Tibial nerve (tissue), 4 donors: ENCODE results near the gene ZNF385B.

Experiments
- EP300 ChIP-seq, 2 donors: sonication (generic); formaldehyde crosslinking; IDR thresholded peaks; one replicate each; pipeline ENCODE4 v1.6.1; 2017; ENCODE audit warnings: antibody characterized with exemption in 2 of 2, mild to moderate bottlenecking in 1 of 2
- POLR2A ChIP-seq, 2 donors: fragments of 450-650 bp; IDR thresholded peaks; one replicate each; pipeline ENCODE4 v1.6.1; 2017; ENCODE audit warnings: antibody characterized with exemption in 2 of 2, mild to moderate bottlenecking in 2 of 2, moderate library complexity in 2 of 2
- TF ChIP-seq, protein P1 (sequence below), 5 experiments: fragments of 200-600 bp in 3 of 5; fragments of 450-650 bp in 2 of 5; sonication (generic) in 3 of 5; IDR thresholded peaks; one replicate each; pipeline ENCODE4 v1.5.1; 2016 to 2019; ENCODE audit warnings: antibody characterized with exemption in 5 of 5, mild to moderate bottlenecking in 3 of 5, moderate library complexity in 2 of 5

DNA sequence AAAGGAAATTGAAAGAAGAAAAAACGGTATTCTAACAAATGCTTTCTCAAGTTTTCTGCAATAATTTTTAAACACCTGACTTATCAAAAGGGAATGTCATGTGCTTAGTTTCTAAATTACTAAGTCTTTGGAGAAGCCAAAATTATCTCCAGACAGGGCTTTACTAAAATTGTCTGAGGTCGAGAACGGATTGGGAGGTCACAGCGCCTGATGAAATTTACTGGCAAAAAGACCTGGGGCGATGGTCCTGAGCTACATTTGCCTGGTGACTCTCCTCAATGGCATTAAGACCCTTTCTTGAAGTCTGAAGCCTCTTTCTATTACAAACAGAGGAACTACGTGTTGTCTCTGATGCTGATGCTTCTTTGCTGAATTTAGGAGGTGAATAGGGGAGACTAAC, 305.0 kb downstream of the ZNF385B start:
- TF ChIP-seq POLR2A (IDR thresholded peaks at IDR 0.05) (no peak), EP300 (IDR thresholded peaks at IDR 0.05) (no peak)
- TF ChIP-seq, protein P1, sequence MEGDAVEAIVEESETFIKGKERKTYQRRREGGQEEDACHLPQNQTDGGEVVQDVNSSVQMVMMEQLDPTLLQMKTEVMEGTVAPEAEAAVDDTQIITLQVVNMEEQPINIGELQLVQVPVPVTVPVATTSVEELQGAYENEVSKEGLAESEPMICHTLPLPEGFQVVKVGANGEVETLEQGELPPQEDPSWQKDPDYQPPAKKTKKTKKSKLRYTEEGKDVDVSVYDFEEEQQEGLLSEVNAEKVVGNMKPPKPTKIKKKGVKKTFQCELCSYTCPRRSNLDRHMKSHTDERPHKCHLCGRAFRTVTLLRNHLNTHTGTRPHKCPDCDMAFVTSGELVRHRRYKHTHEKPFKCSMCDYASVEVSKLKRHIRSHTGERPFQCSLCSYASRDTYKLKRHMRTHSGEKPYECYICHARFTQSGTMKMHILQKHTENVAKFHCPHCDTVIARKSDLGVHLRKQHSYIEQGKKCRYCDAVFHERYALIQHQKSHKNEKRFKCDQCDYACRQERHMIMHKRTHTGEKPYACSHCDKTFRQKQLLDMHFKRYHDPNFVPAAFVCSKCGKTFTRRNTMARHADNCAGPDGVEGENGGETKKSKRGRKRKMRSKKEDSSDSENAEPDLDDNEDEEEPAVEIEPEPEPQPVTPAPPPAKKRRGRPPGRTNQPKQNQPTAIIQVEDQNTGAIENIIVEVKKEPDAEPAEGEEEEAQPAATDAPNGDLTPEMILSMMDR (IDR thresholded peaks at IDR 0.05) = no peak
